ENCODE results near the gene ENC1.
A peak's percentile ranks its signal among the peaks of the same experiment; 100 is the strongest.

The ENC1 gene

GRCh38 chr5:74673011-74673790 is 32.7 kb upstream of the ENC1 start:
- TF ChIP-seq CTCF (IDR thresholded peaks at IDR 0.05): peak; percentile 36
- Histone ChIP-seq H3K4me3 (peak overlapping the region; percentile 60), H3K27ac (peak overlapping the region; percentile 40 to 62)
- DNase-seq (ENCODE audit: low spot score): no peak

GRCh38 chr5:74672215-74672877 is 31.8 kb upstream of the ENC1 start:
- Histone ChIP-seq H3K27ac (peak overlapping the region in 1 of 2 donors; percentile 40), H3K4me3 (no peak overlapping the region)
- DNase-seq (ENCODE audit: low spot score): no peak
- TF ChIP-seq CTCF (IDR thresholded peaks at IDR 0.05): no peak

GRCh38 chr5:74670396-74671038 is 30.0 kb upstream of the ENC1 start:
- no peak overlapping the region for H3K4me3 ChIP-seq
- TF ChIP-seq CTCF (IDR thresholded peaks at IDR 0.05): no peak
- no peak overlapping the region for H3K27ac ChIP-seq
- no peak for DNase-seq (ENCODE audit: low spot score)

GRCh38 chr5:74669821-74670220 is 29.3 kb upstream of the ENC1 start:
- DNase-seq (ENCODE audit: low spot score): no peak
- no peak overlapping the region for H3K27ac ChIP-seq
- no peak for TF ChIP-seq CTCF (IDR thresholded peaks at IDR 0.05)

GRCh38 chr5:74667396-74667795 is 26.9 kb upstream of the ENC1 start:
- H3K27ac ChIP-seq: no peak overlapping the region
- TF ChIP-seq CTCF (IDR thresholded peaks at IDR 0.05): no peak
- H3K4me3 ChIP-seq: no peak overlapping the region
- no peak for DNase-seq (ENCODE audit: low spot score)

More at GRCh38 chr5:74669821-74670220, 29.3 kb upstream of the ENC1 start:
- H3K4me3 ChIP-seq: no peak overlapping the region

GRCh38 chr5:74665816-74666215 is 25.3 kb upstream of the ENC1 start:
- Histone ChIP-seq H3K27ac (no peak overlapping the region), H3K4me3 (no peak overlapping the region)
- DNase-seq (ENCODE audit: low spot score): no peak
- TF ChIP-seq CTCF (IDR thresholded peaks at IDR 0.05): no peak

All from coronary artery (tissue), 2 donors.